GM23248 (cell line): ENCODE measurements around the gene TC2N.

Source experiments
- EZH2 ChIP-seq: fragments of 200-600 bp; sonication (generic); IDR thresholded peaks from 2 replicates; pipeline ENCODE4 v1.6.1; 2018; ENCODE audit warnings: antibody characterized with exemption, mild to moderate bottlenecking; ENCODE audit not compliant: insufficient read depth, poor library complexity, severe bottlenecking
- EZH2phosphoT487 ChIP-seq: fragments of 200-600 bp; sonication (generic); IDR thresholded peaks from 2 replicates; pipeline ENCODE4 v1.6.1; 2018; ENCODE audit warnings: antibody characterized with exemption, moderate library complexity, mild to moderate bottlenecking, low read depth; ENCODE audit not compliant: insufficient read depth

DNA sequence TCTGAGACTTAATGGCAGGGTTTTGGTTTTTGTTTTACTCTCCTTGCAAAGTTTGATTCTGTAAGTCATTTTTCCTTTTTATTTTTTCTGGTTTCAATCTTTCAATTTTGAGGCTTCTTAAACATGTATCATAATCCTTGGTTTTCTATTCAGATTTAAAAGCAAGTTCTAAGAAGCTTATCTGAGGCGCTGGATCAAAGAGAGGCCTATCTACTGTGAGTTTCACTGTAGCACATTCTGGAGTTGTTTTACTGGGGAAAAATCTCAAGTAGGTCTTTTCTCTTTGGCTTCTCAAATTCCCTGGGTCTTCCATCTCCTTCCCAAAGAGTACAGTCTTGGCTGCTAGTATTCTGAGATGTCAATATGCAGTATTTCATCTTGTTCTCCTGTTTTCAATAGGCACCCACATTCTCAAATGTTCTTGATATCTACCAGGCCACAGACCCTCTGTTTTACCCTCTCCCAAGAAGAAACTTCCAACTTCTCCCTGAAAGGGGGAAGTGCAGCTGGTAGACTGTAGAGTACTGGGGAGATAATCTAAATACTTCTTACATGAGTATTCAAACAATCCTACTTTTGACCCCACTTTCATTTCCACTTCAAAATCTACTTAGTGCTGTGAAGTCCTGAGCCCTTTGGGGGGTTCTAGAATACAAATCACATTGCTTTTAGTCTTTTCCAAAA is 124.6 kb downstream of the TC2N start:
- TF ChIP-seq EZH2 (no peak), EZH2phosphoT487 (no peak)
